HG02588 (cell line): Measurements from ENCODE around the gene MMP24.
"Not testable (repeated sequence)": the region's sequence is repeated elsewhere in the genome, so short reads cannot be mapped to it uniquely, and the experiment has no call there.

ENCODE experiments used
- ATAC-seq: cut with Tn5 transposase; IDR thresholded peaks from one replicate; pipeline ENCODE4 v1.9.1; 2021; ENCODE audit warnings: mild to moderate bottlenecking, moderate library complexity; ENCODE audit not compliant: unreplicated experiment

Gene MMP24

DNA sequence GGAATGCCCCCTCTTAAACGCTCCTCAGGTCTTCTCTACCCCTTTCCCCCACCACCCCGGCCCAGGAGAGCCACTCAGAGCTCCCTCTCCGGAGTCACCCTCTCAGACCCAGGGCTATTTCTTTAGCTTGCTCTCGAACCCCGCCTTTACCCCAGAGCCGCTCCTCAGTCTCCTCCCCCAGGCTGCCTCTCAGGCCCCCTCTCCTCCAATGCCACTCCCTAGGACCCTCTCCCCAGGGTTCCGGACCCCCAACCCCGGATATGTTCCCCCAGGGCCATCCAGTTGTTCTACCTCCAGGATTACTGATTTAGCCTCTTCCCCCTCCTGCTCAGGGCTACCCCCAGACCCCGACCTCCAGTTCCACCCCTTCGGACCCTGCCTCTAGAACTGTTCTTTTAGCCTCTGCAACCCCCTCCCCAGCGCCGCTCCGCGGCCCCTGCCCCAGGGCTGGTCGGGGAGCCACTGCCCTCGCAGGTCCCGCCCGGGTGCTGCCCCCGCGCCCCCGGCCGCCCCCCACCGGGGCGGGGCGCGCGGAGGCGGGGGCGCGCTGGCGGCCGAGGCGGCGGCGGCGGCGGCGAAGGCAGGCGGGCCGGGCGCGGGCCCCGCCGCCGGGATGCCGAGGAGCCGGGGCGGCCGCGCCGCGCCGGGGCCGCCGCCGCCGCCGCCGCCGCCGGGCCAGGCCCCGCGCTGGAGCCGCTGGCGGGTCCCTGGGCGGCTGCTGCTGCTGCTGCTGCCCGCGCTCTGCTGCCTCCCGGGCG lies at the start of gene MMP24:
Gene MMP24, plus strand, starts transcription at position 565 of the 758 bp plus-strand sequence. Its CDS starts 49 bp downstream, at position 614.
- ATAC-seq: no peak

DNA sequence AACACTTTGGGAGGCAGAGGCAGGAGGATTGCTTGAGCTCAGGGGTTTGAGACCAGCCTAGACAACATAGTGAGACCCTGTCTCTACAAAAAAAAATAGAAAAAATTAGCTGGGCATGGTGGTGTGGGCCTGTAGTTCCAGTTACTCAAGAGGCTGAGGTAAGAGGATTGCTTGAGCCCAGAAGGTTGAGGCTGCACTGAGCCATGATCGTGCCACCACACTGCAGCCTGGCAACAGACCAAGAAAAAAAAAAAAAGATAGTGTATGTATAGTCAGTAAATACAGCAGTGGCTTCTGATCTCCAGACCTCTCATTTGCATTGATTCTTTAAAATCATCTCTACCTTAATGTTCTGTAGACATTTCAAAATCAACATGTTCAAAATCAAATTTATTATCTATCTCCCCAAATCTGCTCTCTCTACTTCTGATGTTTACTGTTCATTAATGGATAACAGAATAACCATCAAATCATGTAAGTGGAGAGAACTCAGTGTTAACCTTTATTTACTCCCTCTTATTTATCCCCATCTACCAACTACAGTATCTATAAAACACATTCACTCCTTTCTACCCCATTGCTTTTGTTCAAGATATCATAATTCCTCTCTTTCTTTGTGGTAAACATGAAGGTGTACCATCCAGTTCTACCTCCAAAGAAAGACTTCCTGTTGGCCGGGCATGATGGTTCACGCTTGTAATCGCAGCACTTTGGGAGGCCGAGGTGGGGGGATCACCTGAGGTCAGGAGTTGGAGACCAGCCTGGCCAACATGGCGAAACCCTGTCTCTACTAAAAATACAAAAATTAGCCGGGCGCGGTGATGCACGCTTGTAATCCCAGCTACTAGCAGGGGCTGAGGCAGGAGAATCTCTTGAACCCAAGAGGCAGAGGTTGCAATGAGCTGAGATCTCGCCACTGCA lies 46.9 kb upstream of the MMP24 start:
- no peak for ATAC-seq

DNA sequence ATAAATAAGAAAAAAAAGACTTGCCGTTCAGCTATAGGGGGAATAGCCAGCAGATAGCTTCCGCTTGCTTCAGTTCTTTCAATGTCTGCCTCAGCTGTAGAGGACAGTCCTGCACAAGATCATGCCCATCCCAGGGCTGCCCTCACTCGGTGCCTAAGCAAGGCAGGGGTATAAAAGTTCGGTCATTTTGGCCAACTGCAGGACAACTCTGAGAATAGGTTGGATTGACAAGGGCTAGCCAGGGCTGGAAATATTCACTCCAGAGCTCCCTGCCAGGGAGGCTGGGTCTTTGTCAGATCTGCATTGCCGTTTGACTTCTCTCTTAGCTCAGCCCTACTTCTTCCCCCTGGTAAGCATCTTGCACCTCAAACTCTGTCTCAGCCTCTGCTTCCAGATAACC lies 46.2 kb upstream of the MMP24 start:
- no peak for ATAC-seq

DNA sequence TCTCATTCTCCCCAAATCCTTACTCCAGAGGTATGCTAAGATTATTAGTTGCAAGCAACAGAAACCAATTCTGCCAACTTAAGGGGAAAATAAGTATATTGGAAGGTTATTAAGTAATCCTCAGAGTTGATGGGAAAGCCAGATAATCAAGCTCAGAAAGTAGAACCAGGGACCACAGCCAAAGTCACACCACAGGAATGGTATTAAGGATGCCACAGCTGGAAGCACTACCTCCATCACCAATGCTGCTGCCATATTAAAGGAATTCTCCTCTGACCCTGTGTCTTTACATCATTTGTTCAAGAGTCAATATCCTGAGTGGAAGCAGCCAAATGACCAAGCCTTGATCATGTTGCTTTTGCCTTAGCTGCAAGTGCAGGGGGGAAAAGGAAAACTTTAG lies 44.8 kb upstream of the MMP24 start:
- ATAC-seq: no peak

DNA sequence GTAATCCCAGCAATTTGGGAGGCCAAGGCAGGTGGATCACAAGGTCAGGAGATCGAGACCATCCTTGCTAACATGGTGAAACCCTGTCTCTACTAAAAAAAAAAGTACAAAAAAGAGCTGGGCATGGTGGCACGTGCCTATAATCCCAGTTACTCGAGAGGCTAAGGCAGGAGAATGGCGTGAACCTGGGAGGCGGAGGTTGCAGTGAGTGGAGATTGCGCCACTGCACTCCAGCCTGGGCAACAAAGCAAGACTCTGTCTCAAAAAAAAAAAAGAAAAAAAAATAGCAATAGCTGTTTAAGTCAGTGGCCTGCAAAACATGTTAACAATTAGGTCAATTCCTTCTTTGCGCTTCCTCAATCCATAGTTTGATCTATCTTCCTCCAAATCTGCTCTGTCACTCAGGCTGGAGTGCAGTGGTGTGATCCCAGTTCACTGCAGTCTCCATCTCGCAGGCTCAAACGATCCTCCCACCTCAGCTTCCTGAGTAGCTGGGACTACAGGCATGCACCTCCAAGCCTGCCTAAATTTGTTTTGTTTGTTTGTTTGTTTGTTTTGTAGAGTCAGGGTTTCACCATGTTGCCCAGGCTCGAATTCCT lies 39.7 kb upstream of the MMP24 start:
- not testable (repeated sequence) for ATAC-seq

DNA sequence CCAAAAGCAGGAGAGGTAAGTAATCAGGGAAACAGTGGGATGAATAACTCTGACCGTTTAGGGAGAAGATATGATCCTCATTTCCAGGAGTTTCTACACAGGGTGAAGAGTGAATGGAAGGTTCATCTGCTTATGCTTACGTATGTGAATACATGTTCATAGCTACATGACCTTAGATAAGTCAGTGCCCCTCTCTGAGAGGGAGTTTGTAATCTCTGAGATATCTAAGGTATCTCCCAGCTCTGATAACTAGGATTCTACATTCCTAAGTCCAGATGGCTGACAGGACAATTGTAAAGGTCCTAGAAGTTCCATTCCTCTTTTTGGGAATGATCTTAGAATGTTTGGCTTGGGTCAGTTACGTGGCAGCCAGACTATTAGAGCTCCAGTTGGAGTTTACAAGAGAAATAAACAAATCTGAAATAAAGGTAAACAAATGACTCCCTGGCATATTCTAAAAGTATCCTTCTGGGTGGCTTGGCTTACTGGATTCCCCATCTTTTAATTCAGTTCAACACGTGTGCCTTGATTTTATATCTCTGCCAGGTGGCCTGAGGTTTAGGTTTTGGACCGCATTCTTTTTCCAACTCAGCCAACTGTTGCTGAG lies 38.8 kb upstream of the MMP24 start:
- no peak for ATAC-seq

DNA sequence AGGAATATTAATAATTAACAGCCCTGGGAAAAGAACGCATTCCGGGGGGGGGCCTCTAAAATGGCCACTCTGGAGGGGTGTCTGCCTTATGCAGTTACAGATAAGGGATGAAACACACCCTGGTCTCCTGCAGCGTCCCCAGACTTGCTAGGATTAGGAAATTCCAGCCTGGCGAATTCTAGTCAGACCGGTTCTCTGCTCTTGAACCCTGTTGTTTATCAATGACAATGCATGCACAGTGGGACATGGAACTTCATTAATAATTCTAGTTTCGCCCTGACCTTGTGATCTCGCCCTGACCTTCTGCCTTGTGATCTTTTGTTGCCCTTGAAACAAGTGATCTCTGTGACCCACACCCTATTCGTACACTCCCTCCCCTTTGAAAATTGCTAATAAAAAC lies 37.3 kb upstream of the MMP24 start:
- ATAC-seq: not testable (repeated sequence)

DNA sequence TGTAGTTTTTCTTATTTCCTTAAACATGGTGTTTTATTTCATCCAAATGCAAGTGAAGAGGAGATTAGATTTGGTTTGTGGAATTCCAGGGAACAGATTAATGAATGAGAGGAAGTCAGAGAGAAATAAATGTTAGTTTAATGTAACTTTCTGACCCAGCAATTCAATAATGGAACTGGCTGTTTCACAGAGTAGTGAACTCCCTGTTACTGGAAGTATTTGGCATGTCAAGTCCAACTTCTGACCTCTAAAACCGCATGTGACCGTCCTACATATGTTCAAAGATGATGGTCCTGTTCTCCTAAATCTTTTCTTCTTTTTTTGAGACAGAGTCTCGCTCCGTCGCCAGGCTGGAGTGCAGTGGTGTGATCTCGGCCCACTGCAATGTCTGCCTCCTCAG lies 35.9 kb upstream of the MMP24 start:
- ATAC-seq: no peak

DNA sequence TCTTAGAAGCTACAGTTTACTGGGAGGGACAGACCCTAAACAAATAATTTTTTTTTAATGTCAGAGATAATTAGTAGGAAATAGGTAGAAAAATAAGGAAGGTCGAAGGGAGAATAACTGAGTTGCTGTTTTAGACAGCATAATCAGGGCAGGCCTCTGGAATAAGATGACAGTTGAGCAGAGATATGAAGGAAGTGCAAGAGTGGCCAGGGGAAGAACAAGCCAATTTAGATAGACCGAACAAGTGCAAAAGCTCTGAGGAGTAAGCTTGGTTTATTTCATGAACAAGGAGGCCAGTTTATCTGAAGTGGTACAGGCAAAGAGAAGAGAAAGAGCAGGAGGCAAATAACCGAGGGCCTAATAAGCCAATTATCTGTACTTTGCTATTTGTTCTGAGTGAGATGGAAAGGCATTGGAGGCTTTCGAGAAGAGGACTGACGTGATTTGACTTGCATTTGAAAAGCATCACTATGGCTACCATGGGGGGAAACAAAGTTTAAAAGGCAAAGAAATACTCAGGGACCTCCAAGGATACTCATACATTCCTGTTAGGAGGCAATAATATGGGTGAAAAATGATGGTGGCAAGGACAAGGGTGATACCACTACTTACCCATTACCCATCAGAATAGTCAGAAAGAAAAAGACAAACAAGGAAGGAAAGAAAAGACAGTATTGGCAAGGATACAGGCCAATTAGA lies 34.9 kb upstream of the MMP24 start:
- no peak for ATAC-seq

DNA sequence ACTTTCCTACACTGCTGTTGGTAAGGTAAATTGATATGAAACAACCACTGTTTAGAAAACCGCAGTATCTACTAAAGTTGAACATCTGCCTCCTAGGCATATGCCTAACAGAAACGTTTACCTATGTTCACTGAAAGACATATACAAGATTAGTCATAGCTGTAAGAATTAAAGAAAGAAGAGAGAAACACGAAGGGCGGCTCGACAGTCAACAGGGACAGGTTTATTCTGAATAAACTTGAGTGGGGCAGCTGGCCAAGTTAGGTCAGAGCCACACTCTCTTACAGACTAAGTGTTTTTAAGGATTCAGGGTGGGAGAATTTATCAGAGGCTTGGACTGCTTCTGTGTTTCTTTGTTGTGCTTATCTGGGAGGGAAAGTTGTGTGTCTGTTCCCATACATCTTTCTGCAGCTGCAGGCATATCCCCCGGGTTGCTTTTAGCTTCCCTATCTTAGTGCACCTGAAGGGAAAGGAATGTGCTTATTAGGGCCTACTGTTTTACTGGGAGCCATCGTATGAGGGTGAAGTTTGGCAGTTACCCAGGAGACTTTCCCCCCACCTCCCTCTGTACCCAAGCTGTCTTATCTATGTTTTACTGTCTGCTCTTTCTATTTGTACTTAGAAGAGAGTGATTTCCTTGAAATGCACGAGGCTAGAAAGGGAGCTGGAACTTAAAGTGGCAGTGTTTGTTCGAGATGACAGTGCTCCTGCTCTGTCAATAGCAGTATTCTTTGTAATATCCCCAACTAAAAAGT lies 34.2 kb upstream of the MMP24 start:
- ATAC-seq: no peak

DNA sequence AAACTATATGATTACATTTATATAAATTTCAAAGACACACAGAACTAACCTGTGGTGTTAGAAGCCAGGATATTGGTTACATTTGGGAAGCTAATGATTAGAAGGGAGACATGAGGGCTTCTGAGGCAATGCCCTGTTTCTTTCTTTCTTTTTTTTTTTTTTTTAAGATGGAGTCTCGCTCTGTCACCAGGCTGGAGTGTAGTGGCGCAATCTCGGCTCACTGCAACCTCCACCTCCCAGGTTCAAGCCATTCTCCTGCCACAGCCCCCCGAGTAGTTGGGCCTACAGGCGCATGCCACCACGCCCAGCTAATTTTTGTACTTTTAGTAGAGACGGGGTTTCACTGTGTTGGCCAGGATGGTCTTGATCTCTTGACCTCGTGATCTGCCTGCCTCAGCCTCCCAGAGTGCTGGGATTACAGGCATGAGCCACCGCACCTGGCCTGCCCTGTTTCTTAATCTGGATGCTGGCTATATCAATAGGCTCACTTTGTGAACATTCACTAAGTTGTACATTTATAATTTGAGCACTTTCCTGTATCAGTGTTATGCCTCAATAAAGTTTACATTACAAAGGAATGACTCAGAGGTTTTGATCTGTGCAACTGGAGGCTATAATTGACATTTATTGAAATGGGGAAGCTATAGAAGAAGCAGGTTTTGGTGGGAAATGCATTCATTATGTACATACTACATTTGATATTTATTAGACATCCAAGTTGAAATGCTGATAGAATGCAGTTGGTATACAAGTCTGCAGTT lies 33.3 kb upstream of the MMP24 start:
- not testable (repeated sequence) for ATAC-seq

DNA sequence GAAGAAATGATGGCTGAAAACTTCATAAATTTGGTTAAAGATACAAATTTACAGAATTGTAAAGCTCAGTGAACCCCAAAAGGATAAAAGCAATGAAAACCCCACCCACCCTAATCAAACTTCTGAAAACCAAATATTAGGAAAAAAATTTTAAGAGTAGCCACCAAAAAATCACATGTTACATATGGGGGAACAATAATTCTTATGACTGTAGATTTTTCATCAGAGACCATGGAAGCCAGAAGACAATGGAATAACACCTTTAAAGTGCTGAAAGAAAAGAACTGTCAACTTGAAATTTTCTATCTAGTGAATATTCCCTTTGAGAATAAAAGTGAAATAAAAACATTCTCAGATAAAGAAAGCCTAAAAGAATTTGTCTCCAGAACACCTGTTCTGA lies 30.2 kb upstream of the MMP24 start:
- no peak for ATAC-seq

DNA sequence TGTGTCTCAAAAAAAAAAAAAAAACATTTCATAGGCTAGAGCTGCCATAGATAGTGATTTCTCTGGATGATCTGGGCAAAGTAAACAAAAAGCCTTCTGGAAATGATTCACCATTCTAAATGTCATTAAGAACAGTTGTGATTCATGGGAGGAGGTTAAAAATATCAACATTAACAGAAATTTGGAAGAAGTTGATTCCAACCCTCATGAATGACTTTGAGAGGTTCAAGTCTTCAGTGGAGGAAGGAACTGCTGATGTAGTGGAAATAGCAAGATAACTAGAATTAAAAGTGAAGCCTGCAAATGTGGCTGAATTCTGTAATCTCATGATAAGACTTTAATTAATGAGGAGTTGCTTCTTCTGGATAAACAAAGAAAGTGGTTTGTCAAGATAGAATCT lies 26.8 kb upstream of the MMP24 start:
- no peak for ATAC-seq

DNA sequence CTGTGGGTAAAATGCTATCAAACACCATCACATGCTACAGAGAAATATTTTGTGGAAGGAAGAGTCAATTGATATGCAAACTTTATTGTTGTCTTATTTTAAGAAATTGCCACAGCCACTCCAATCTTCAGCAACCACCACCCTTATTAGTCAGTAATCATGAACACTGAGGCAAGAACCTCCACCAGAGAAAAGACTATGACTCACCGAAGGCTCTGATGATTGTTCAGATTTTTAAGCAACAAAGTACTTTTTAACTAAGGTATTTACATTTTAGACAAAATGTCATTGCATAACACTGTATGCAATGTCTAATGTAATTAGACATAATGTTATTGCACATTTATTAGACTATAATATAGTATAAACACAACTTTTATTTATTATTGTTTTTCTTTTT lies 26.2 kb upstream of the MMP24 start:
- no peak for ATAC-seq

DNA sequence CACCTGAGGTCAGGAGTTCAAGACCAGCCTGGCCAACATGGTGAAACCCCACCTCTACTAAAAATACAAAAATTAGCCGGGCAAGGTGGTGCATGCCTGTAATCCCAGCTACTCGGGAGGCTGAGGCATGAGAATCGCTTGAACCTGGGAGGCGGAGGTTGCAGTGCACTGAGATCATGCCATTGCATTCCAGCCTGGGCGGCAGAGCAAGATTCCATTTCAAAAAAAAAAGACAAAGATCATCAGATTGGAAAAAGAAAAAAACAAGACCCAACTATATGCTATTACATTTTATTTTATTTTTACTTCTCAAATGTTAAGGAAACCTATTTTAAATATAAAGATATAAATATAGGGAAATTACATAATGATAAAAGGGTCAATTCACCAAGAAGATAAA lies 25.0 kb upstream of the MMP24 start:
- ATAC-seq: not testable (repeated sequence)

DNA sequence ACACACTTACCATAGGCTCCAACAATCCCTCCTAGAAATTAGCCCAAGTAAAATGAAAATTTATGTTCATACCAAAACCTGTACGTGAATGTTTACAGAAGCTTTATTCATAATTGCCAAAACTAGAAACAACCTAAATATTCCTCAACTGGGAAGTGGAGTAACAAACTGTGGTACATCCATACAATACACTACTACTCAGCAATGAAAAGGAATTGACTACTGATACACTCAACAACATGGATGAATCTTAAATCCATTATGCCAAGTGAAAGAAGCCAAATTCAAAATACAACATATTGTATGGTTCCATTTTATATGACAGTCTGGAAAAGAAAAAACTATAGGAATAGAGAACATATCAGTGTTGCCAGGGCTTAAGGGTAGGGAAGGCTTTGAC lies 19.7 kb upstream of the MMP24 start:
- ATAC-seq: no peak

DNA sequence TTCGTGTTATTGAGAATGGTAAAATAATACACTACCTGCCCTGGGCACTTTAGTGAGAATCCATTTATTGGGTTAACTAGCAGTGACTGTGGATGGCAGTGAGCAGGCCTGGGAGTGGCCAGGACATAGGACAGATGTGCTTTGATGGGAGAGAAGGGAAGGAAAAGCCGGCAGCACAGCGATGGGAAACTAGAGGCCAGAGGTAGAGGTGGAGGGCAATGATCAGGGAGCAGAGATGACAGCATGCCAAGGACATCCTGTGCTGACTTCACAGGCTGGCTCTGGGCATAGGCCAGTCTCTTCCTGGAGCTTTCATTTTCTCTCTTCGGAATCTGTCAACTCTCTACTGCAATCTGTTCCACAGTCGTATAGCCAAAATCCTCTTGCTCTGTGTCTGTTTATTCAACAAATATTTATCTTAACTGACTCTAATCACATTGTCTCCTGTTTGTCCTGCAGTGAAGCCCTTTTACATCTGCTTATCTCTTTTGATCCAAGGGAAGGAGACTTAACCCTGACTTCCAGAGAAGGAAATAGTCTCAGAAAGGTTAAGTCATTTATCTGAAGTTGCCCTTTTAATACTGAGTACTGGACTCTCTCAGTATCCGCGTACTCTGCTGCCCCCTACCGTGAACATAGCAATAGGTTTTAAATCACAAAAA lies 18.4 kb upstream of the MMP24 start:
- ATAC-seq: no peak

DNA sequence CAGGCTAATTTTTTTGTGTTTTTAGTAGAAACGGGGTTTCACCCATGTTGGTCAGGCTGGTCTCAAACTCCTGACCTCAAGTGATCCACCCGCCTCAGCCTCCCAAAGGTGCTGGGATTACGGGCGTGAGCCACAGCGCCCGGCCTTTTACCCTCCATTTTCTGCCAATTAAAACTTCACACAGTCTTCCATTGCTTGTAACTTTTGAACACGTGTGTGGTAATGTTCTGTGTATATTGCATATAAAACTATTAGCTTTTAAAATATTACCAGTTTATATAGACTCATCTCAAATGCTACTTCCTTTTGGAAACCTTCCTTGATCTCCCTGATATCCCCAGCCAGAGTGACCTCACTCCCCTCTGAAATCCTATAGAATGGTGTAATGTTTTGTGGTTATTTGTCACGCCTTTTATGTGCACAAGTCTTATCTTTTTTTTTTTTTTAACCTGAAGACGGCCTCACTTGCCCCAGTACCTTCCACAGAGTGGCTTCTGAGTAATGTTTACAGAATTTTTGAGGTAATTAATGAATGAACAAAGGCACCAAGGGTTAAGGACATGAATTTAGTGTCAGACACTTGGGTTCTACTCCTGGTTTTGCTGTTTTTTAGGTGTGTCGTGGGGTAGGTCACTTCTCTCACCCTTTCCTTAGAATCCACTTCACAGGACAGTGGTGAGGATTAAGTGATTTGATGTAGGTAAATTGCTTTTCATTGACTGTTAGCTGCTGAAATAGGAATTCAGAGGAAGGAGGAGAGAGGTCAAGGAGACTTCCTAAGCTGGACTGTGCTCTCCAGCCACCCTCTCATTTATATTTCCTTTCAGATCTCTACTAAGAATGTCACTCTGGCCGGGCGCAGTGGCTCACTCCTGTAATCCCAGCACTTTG lies 11.2 kb upstream of the MMP24 start:
- no peak for ATAC-seq
